GM19395 (cell line): Measurements from ENCODE around the gene TEAD3.
A peak's percentile ranks its signal among the peaks of the same experiment; 100 is the strongest.
"Not testable (repeated sequence)": the region's sequence is repeated elsewhere in the genome, so short reads cannot be mapped to it uniquely, and the experiment has no call there.

Source experiments
- ATAC-seq: cut with Tn5 transposase; IDR thresholded peaks from one replicate; pipeline ENCODE4 v1.9.1; 2021; ENCODE audit warnings: mild to moderate bottlenecking, moderate library complexity; ENCODE audit not compliant: unreplicated experiment

Gene TEAD3

GRCh38 chr6:35452183-35453090, 44.4 kb downstream of the TEAD3 start, which contains the start of gene FANCE:
Gene FANCE (plus strand): TSS chr6:35452338. CDS start chr6:35452546, 208 bp downstream.
- ATAC-seq = peak; percentile 90

- ATAC-seq = no peak
Observed at GRCh38 chr6:35451354-35452182, 45.3 kb downstream of the TEAD3 start.

GRCh38 chr6:35449287-35449881, 47.5 kb downstream of the TEAD3 start:
- peak; percentile 44 for ATAC-seq

GRCh38 chr6:35448191-35448590, 48.7 kb downstream of the TEAD3 start:
- no peak for ATAC-seq

GRCh38 chr6:35445691-35446090, 51.2 kb downstream of the TEAD3 start:
- ATAC-seq = no peak

- ATAC-seq = no peak
Observed at GRCh38 chr6:35443341-35444030, 53.4 kb downstream of the TEAD3 start.

- ATAC-seq = no peak
Observed at GRCh38 chr6:35442693-35443092, 54.2 kb downstream of the TEAD3 start.

- ATAC-seq = no peak
Observed at GRCh38 chr6:35441642-35442041, 55.2 kb downstream of the TEAD3 start.

GRCh38 chr6:35441205-35441604, 55.7 kb downstream of the TEAD3 start:
- ATAC-seq = no peak

GRCh38 chr6:35439308-35439707, 57.6 kb downstream of the TEAD3 start:
- no peak for ATAC-seq

GRCh38 chr6:35438378-35439065, 58.4 kb downstream of the TEAD3 start:
- not testable (repeated sequence) for ATAC-seq

- no peak for ATAC-seq
Observed at GRCh38 chr6:35436071-35436857, 60.6 kb downstream of the TEAD3 start.

GRCh38 chr6:35435074-35435837, 61.6 kb downstream of the TEAD3 start:
- ATAC-seq = no peak

GRCh38 chr6:35432702-35433101, 64.2 kb downstream of the TEAD3 start:
- not testable (repeated sequence) for ATAC-seq

GRCh38 chr6:35432291-35432690, 64.6 kb downstream of the TEAD3 start:
- ATAC-seq = no peak

GRCh38 chr6:35429463-35429862, 67.4 kb downstream of the TEAD3 start:
- ATAC-seq = no peak

GRCh38 chr6:35428421-35429149, 68.3 kb downstream of the TEAD3 start:
- ATAC-seq = no peak

GRCh38 chr6:35427851-35428321, 69.0 kb downstream of the TEAD3 start:
- ATAC-seq = no peak
